Measurements from ENCODE around the gene CSNK1G1.
"Not testable (repeated sequence)": the region's sequence is repeated elsewhere in the genome, so short reads cannot be mapped to it uniquely, and the experiment has no call there.

The CSNK1G1 gene

DNA sequence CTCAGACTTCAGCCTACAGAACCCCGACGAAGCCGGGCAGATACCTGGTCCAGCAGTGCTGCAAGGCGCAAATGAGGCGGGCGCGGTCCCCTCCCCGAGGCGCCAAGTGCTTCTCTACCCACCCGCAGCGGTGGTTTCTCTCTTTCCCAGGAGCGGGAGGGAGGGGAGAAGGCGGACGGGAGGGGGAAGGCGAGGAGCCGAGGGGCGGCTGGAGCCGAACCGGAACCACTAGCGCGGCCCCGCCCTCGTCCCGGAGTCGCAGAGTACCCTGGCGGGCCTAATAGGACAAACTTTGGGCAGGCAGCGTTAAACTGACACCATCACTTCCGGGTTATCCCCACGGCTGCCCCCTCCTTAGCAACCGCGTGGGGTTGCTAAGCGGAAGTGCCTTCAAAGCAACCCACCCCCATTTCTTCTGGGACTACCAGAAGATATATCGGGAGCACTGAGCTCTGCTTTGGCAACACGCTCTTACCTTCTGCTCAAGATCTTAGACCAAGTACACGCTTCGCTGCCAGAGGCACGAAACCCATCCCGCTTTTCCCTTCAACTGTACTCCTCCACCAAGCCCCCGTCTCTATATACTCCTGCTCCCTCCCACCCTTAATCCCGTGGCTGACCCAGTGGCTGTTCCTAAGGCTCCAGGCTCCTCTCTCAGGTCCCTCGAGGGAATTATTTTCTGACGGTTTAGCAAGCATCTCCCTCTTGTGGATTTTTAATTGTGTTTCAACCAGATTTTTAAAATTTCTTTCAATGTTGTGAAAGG lies at the start of gene CSNK1G1:
Gene CSNK1G1 (minus strand): TSS at position 230 of the 766 bp plus-strand sequence. CDS start 55,674 bp downstream, outside the sequence.
- DNase-seq, result peak; percentile 90

DNA sequence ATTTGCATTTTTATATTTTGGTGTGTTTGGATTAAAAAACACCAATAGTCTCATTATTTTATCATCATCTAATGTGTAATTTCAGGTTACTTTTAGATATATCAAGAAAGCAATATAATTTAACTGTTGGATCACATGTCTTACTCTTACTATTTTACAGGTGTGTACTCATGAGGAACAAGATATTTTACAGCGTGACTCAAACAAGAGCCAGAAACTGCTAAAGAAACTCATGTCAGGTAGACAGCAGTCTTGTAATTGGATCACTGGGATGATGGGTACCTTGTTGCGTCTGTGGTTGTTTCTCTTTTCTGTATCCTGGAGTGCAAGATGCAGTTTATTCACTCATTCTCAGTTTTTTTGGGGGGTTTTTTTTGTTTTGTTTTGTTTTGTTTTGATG lies 44.6 kb upstream of the CSNK1G1 start:
- DNase-seq, result no peak

DNA sequence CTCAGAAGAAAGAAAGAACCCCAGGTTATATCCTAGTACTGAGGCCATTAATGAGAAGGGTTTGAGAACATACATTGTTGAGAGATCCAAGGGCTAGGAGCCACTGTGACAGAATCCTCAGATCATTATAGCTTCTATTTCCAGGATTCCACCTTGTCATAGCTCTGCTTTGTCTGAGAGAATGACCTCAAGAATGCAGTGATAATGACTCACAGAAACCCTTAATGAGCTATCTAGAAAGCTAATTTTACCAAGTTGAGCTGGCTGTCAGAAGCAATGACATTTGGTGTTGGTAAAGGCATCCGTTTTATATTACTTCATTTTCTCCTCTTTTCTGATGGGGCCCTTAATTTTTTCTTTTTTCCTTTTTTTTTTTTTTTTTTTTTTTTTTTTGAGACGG lies 42.6 kb upstream of the CSNK1G1 start:
- DNase-seq, result no peak

DNA sequence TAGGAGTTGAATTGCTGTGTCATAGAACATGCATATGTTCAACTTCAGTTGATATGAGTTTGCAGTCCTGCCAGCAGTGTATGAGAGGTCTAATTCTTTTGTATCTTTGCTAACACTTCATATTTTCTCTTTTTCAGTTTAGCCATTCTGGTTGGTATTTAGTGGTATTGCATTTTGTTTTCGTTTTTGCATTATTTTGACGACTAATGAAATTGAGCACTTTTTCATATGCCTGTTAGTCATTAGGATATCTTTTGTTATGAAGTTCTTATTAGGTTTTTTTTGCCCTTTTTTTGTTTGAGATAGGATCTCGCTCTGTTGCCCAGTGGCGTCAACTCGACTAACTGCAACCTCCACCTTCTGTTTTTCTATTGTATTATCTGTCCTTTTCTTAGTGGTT lies 40.8 kb upstream of the CSNK1G1 start:
- no peak for DNase-seq

DNA sequence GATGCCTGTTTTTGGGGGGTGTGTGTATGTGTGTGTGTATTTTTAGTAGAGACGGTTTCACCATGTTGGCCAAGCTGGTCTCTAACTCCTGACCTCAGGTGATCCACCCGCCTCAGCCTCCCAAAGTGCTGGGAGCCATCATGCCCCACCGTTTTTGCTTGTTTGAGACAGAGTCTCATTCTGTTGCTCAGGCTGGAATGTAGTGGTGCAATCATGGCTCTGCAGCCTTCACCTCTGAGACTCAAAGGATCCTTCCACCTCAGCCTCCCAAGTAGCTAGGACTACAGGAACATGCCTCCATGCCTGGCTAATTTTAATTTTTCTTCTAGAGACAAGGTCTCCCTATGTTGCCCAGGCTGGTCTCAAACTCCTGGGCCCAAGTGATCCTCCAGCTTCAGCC lies 36.5 kb upstream of the CSNK1G1 start:
- DNase-seq, result not testable (repeated sequence)

DNA sequence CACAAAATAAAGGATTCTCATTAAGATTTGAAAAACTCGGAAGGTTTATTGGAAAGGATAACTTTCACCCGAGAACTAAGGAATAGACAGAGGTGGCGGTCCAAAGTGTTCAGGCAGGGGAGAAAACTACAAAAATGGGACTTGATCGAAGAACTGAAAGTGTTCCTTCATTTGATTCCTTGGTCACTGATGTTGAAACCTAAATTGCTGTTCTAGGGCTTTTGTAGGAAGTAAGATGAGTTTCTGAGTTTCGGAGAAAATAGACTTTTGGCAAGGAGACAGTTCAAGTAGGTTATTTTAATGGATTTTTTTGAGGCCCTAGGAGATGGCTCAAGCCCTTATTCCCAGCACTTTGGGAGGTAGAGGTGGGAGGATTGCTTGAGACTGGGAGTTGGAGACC lies 33.1 kb upstream of the CSNK1G1 start:
- no peak for DNase-seq

DNA sequence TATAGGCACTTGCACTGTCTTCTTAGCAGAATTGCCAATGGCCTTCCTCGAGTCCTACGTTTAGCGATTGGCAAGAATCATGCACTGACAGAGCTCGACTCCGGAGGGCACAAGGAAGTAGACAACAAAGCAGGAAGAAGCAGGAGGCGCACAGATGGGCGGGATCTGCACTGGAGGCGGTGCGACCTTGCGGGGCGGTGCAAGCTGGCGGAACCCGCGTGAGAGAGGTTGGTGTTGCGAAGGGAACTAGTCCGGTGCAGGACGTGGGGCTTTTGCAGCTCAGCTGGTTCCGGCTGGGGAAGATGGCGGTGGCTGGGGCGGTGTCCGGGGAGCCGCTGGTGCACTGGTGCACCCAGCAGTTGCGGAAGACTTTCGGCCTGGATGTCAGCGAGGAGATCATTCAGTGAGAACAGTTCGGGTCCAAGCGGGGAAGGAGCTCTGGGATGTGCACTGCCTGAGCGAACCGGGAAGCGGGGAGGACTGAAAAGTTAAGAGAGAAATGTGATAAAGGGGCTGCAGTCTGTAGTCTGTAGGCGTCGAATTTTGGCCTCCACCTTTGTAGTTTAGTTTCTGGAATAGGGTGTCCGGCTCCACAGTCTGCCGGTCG lies 31.7 kb upstream of the CSNK1G1 start, which contains the start of gene TRIP4:
Gene TRIP4 (plus strand): TSS at position 275 of the 607 bp plus-strand sequence. CDS start 28 bp downstream, at position 303.
- DNase-seq, result peak; percentile 91

DNA sequence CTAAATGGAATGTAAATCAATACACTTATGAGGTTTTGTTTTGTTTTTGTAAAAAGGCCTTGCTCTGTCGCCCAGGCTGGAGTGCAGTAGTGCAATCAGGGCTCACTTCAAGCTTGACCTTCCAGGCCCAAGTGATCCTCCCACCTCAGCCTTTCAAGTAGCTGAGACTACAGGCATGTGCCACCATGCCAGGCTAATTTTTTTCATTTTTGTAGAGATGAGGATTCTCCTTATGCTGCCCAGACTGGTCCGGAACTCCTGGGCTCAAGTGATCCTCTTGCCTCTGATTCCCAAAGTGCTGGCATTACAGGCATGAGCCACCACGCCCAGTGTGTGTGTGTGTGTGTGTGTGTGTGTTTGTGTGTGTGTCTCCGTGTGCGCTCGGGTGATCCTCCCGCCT lies 30.3 kb upstream of the CSNK1G1 start:
- no peak for DNase-seq

DNA sequence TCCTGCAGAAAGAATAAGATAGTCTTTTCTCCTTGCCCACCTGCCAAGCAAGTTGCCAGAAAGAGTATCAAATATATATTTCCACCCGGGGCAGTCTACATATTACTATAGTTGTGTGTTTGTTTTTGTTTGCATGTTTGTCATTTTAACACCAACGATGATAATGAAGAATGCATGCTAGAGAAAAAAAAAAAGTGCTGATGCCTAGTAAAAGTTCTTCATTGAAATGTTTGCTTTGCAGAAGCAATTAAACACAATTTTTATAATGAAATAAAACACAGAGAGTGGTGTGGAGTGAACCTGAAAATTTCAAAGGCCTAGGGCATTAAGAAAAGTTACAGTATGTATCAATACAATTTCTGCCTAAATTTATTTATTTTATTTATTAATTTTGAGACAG lies 27.8 kb upstream of the CSNK1G1 start:
- no peak for DNase-seq

DNA sequence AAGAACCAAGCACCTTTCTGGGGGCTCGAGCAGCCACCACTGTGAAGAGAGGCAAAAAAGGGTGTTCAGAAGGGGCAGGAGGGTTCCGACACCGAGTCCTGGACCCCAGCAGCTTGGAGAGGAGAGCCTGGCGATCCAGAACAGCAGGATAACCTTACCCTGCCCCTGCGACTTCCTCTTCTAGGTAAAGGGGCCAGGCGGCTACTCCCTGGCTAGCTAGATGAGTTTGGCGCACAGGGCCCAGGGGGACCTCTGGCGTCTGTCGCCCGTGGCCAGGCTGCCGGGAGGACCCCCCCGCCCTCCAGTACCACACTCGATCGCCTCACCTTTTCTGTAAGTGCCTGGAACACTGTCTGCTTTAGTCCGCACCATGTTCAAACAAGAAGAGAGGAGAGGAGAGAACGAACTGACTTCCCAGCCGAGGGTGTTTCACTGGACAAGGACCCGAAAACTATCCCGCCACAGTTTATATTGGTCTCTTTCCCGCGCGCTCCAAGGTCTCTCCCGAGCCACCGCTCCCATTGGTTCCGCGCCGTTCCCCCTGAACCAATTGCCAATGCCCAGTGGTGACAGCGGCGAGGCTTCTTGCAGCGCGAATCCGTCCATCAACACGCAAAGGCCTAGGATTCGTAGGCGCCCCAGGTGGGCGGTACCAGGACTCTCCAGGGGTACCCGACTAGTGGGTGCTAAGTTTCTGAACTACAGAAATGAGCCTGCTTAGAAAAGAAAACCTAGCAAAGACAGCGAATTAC lies 25.2 kb upstream of the CSNK1G1 start, which contains the start of gene PCLAF:
Gene PCLAF (minus strand): TSS at position 442 of the 752 bp plus-strand sequence. CDS start 70 bp downstream, at position 372.
- peak; percentile 96 for DNase-seq

DNA sequence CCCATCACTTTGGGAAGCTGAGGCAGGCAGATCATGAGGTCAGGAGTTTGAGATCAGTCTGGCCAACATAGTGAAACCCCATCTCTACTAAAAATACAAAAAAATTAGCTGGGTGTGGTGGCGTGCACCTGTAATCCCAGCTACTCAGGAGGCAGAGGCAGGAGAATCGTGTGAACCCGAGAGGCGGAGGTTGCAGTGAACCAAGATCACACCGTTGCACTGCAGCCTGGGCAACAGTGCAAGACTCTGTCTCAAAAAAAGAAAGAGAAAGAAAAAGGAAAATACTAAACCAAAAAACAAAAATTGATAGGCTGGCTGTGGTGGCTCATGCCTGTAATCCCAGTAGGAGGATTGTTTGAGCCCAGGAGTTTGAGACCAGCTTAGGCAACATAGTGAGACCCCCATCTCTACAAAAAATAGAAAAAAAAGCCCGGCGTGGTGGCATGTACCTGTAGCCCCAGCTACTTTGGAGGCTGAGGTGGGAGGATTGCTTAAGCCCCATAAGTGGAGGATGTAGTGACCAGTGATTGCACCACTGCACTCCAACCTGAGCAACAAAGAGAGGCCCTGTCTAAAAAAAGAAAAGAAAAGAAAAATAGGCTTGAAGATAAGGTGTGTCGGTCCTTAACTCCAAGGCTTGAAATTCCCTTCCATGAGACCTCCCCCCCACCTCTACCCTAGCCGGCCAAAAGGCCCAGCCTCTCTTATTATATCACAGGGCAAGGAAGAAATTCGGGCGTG lies 24.3 kb upstream of the CSNK1G1 start:
- not testable (repeated sequence) for DNase-seq

DNA sequence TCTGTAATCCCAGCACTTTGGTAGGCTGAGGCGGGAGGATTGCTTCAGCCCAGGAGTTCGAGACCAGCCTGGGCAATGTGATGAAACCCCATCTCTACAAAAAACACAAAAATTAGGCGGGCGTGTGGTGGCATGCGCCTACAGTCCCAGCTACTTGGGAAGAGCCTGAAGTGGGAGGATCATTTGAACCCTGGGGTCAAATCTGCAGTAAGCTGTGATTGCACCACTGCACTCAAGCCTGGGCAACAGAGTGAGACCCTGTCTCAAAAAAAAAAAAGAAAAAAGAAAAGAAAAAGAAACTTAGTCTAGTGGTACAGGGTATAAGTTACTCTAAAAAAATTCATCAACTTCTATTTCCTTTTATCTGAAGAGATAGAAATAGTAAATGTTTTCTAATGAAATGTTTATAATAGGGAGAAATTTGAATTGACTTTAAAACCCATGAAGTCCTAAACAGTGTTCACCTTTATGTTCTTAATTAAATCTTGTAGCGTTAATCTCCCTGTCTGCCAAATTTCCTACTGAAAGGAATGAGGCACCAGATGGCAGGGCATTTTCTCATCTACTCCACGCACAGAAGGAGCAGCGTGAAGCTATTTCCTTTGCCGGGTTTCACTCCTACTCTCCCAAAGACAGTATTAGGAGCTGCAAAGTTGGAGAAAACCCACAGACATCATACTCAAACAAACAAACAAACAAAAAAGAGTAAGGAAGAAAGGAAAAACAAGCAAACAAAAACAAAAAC lies 23.4 kb upstream of the CSNK1G1 start:
- no peak for DNase-seq

DNA sequence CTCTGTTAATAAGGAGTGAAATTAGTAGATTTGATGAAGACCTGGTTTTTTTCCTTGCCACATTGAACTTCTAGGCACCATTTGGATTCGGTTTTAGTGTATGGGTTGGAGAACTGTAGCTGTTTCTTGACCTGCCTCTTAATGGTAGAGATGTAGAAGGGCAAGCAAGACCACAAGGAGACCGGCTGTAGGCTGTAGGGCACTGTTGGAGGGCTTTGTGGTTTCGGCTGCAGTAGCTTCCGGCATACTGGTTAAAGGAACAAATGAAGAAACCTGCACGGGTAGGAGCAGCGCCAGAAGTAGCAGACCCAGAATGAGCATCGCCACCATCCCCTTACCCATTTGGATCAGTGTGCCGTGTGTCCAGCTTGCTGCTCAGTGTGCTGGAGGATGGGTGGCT lies 17.4 kb upstream of the CSNK1G1 start:
- DNase-seq, result no peak

DNA sequence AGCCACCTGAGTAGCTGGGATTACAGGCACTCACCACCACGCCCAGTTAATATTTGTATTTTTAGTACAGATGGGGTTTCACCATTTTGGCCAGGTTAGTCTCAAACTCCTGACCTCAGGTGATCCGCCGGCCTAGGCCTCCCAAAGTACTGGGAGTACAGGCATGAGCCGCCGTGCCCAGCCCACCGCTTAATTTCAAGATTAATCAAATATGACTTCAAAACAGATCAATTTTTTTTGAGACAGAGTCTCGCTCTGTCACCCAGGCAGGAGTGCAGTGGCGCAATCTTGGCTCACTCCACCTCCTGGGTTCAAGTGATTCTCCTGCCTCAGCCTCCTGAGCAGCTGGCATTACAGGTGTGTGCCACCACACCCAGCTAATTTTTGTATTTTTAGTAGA lies 15.4 kb upstream of the CSNK1G1 start:
- not testable (repeated sequence) for DNase-seq

DNA sequence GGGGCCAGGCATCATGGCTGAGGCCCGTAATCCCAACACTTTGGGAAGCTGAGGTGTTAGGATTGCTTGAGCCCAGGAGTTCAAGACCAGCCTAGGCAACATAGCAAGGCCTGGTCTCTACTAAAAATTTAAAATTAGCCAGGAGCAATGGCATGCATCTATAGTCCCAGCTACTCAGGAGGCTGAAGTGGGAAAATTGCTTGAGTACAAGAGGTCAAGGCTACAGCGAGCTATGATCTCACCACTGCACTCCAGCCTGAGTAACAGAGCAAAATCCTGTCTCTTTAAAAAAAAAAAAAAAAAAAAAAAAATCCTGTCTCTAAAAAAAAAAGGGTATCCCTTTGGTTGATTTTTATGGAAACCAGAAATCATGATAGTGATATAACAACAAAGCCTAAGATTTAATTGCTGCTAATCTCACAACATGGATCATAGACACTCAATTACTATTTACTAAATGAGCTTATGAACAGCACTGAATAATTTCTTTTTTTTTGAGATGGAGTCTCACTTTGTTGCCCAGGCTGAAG lies 13.2 kb upstream of the CSNK1G1 start:
- no peak for DNase-seq

DNA sequence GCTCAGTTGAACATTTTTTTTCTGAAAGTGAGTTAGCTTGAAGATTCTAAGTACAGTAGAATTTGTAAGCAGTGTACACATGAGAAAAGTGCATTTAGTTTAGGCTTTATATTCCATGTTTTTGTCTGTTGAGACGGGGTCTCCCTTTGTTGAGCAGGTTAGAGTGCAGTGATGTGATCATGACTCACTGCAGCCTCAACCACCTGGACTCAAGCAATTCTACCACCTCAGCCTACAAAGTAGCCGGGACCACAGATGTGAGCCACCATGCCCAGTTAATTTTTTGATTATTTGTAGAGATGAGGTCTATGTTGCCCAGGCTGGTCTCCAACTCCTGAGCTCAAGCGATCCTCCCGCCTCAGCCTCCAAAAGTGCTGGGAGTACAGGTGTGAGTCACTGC lies 5.3 kb upstream of the CSNK1G1 start:
- DNase-seq, result no peak

DNA sequence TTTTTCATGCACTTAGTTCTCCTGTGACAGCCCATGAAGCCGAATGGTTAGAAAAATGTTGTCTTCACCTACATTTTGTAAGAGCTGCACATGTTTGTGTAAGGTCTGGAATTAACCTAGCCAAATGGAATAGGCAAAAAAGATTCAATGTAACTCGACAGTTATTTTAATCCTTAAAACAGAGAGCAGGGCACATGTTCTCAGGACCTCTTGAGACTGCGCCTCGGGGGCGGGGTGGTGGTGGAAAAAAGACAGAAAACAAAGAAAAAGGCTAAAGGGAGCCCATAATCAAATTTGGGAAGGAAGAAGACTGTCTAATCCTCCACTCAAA lies 702 bp upstream of the CSNK1G1 start:
- DNase-seq, result no peak

DNA sequence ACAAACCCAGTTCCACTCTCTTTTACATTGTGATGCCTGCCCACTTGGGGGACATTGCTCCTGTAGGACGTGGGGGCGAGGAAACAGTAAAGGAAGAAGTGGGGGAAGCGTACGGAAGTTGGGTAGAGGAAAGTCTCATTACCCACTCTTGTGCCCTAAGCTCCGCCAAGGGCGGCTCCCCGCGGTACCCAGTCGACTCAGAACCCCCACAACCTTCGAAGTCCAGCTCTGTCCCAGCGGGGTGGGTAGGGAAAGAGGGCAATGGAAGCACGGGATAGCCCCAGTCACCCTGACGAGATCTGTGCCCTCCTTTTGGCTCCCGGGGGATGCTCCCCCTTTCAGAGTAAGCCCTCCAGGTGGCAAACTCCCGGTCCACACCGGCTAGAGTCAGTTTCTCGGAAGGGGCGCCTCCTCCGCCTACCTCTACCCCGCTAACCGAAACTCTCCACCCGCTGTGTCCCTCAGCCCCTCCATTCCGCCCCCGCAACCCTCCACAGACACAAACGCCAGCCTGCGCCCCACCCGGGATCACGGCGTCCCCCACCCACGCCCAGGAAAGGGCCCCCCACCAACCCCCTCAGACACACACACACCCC lies 527 bp downstream of the CSNK1G1 start:
- no peak for DNase-seq

DNA sequence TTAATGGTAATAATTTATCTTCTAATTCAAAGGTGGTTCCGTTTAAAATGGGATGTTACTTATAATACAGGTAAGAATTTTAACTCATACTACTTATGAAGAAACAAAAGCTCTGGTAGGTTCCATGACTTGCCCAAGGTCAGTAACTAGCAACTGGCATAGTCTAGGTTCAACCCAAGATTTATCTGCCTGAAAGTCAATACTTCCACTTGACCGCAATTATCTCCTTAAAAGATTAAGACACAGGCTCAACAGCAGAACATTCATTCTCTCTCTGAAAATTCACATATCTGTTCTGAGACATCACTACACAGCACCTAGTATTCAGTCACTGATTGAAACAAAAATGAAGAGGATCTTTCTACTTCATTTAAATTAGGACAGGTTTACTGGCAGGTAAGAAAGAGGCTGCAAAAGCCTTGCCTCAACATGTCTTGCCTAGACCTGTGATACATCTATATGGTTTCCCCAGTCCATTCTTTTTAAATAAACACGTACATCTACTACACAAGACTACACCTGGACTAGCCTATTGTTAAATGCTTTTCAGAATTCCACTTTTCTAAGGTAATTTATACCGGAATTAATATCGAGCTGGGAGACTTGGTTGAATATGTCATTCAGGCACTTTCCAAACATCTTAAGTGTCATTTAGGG lies 1.2 kb downstream of the CSNK1G1 start:
- no peak for DNase-seq

DNA sequence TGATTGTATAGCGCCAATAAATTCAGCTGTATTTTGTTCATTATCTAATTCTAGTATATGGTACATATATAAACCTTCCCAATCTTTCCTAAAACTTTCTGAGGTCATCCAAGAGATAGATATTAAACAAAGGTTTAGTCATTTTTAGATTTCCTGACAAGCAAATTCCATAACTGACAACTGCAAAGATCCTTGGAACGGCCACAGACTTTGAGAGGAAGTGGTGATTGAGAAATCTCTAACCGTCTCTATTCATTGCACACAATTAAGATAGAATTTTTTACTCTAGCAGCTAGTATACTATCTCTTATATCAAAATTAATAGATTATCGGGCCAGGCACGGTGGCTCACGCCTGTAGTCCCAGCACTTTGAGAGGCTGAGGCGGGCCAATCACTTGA lies 4.7 kb downstream of the CSNK1G1 start:
- no peak for DNase-seq

DNA sequence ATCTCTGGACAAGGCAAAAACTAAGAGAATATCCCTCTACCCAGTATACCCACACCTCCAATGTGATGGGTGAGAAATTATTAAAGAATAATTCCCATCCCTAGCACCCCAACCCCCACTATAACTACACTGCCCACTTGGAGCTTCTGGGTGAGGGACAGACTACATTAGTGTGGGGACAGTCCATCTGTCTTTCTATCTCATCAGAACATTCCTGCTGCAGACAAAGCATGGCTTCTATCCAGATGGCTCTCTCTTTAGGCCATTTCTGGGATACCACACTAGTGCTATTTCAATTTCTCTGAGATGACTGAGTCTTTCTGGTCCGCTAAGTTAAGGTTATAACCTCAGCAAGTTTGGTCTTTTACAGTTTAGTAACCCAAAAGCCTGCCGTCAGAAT lies 6.6 kb downstream of the CSNK1G1 start:
- no peak for DNase-seq
